Mesendoderm (in vitro differentiated cells): Measurements from ENCODE around the gene MYZAP.

Experiments
- DNase-seq: peaks from one replicate; pipeline ENCODE4 v3.0.0; 2013
- H2AK5ac ChIP-seq: 2 replicates; pipeline ENCODE4 v1.6.1; 2013; ENCODE audit warnings: low read length, inconsistent platforms
- H2BK120ac ChIP-seq: 2 replicates; pipeline ENCODE4 v1.6.1; 2013; ENCODE audit warnings: low read depth, mild to moderate bottlenecking, low read length, moderate library complexity, mixed read lengths
- H2BK15ac ChIP-seq: replicated peaks from 2 replicates; pipeline ENCODE4 v1.6.1; 2013; ENCODE audit warnings: low read depth, mild to moderate bottlenecking, moderate library complexity
- H2BK5ac ChIP-seq: 2 replicates; pipeline ENCODE4 v1.6.1; 2013; ENCODE audit warnings: low read length, inconsistent platforms
- H3K18ac ChIP-seq: 2 replicates; pipeline ENCODE4 v1.6.1; 2013; ENCODE audit warnings: mild to moderate bottlenecking, low read length, mixed read lengths
- H3K23ac ChIP-seq: one replicate; pipeline ENCODE4 v1.6.1; 2013; ENCODE audit warnings: low read length
- H3K27ac ChIP-seq: 2 replicates; pipeline ENCODE4 v1.5.1; 2013; ENCODE audit warnings: low read depth, mild to moderate bottlenecking, inconsistent platforms, low read length, moderate library complexity
- H3K27me3 ChIP-seq: 2 replicates; pipeline ENCODE4 v1.6.1; 2013; ENCODE audit warnings: low read length, control low read depth, mild to moderate bottlenecking, inconsistent platforms; ENCODE audit not compliant: insufficient read depth, poor library complexity
- H3K36me3 ChIP-seq: 2 replicates; pipeline ENCODE4 v1.6.1; 2013; ENCODE audit warnings: low read length, inconsistent platforms; ENCODE audit not compliant: control insufficient read depth, insufficient read depth
- H3K4ac ChIP-seq: one replicate; pipeline ENCODE4 v1.6.1; 2013; ENCODE audit warnings: low read depth, mild to moderate bottlenecking, low read length, moderate library complexity
- H3K4me1 ChIP-seq: 2 replicates; pipeline ENCODE4 v1.6.1; 2013; ENCODE audit warnings: low read depth, low read length, inconsistent platforms; ENCODE audit not compliant: control insufficient read depth
- H3K4me2 ChIP-seq: 2 replicates; pipeline ENCODE4 v1.6.1; 2013; ENCODE audit warnings: low read length
- H3K4me3 ChIP-seq: 2 replicates; pipeline ENCODE4 v1.5.1; 2013; ENCODE audit warnings: mild to moderate bottlenecking, low read length
- H3K56ac ChIP-seq: one replicate; pipeline ENCODE4 v1.6.1; 2013; ENCODE audit warnings: low read length
- H3K79me1 ChIP-seq: 2 replicates; pipeline ENCODE4 v1.6.1; 2013; ENCODE audit warnings: low read length, inconsistent platforms
- H3K79me2 ChIP-seq: 2 replicates; pipeline ENCODE4 v1.6.1; 2013; ENCODE audit warnings: mild to moderate bottlenecking, low read length; ENCODE audit not compliant: control insufficient read depth, insufficient read depth
- H3K9ac ChIP-seq: 2 replicates; pipeline ENCODE4 v1.6.1; 2013; ENCODE audit warnings: low read length, inconsistent platforms
- H4K5ac ChIP-seq: one replicate; pipeline ENCODE4 v1.6.1; 2013; ENCODE audit warnings: low read length
- H4K8ac ChIP-seq: one replicate; pipeline ENCODE4 v1.6.1; 2013; ENCODE audit warnings: low read depth, mild to moderate bottlenecking, control low read depth, low read length, moderate library complexity
- WGBS: extraction: QIAGEN DNeasy Blood & Tissue Kit; methylation state at CpG from one replicate; pipeline ENCODE4 v1.1.7; 2013; ENCODE audit warnings: low lambda C conversion rate, missing lambda C conversion rate; ENCODE audit not compliant: insufficient coverage; ENCODE audit errors: extremely low coverage; 5-methylcytosine and 5-hydroxymethylcytosine counted together

MYZAP gene

GRCh38 chr15:57732526-57733331 lies 141.0 kb downstream of the MYZAP start:
- Histone ChIP-seq H2BK15ac (no peak overlapping the region), H2BK5ac (no peak overlapping the region), H3K4me3 (no peak overlapping the region), H2AK5ac (no peak overlapping the region), H3K56ac (no peak overlapping the region), H2BK120ac (no peak overlapping the region), H4K8ac (no peak overlapping the region), H3K36me3 (no peaks in the 10 kb centered on the region), H3K4ac (no peak overlapping the region), H3K27ac (no peak overlapping the region), H3K4me1 (no peaks in the 10 kb centered on the region), H3K79me2 (no peaks in the 10 kb centered on the region), H3K27me3 (no peaks in the 10 kb centered on the region), H3K9ac (no peak overlapping the region), H3K18ac (no peak overlapping the region), H4K5ac (no peak overlapping the region), H3K23ac (no peak overlapping the region), H3K4me2 (no peak overlapping the region), H3K79me1 (no peaks in the 10 kb centered on the region)
- peak; percentile 68 for DNase-seq
- no CpG with 5 or more reads among the region's 12 CpGs for WGBS

DNA sequence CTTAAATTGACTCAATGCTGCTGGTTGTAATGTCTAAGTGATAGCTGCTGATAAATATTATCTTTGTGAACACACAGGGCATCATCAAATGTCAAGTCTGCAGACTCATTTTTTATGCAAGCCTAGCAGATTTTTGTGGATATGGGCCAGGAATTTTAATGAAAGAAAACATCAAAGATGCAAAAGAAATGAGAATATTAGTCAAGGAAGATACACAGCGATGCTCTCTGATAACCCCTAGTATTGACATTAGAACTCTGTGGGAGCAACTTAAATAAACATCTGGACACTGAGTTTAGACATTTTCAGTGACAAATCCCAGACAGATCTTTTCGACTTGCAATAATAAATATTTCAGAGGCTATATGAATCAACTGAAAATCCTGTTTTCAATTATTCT lies 143.2 kb downstream of the MYZAP start:
- no peak overlapping the region for H2AK5ac ChIP-seq
- H3K56ac ChIP-seq: no peak overlapping the region
- no CpG with 5 or more reads among the region's 2 CpGs for WGBS
- no peak overlapping the region for H4K5ac ChIP-seq
- H2BK15ac ChIP-seq: no peak overlapping the region
- no peak overlapping the region for H3K9ac ChIP-seq
- H3K4me1 ChIP-seq: no peaks in the 10 kb centered on the region
- H3K4ac ChIP-seq: no peak overlapping the region
- no peak overlapping the region for H3K23ac ChIP-seq
- no peak overlapping the region for H3K4me3 ChIP-seq
- H3K36me3 ChIP-seq: no peaks in the 10 kb centered on the region
- no peak overlapping the region for H3K27ac ChIP-seq
- H3K4me2 ChIP-seq: no peak overlapping the region
- H3K79me1 ChIP-seq: no peaks in the 10 kb centered on the region
- no peak overlapping the region for H3K18ac ChIP-seq
- no peak overlapping the region for H2BK120ac ChIP-seq
- no peak overlapping the region for H4K8ac ChIP-seq
- no peaks in the 10 kb centered on the region for H3K27me3 ChIP-seq
- no peaks in the 10 kb centered on the region for H3K79me2 ChIP-seq
- DNase-seq: no peak
- H2BK5ac ChIP-seq: no peak overlapping the region
